Liver (tissue), 9 donors: ENCODE measurements around the gene FGF14. TPM values are rescaled to one million over a fixed set of nuclear protein-coding genes. Genes with fewer than 3 reads are reported as not detected.

Experiments
- DNase-seq: peaks from one replicate; pipeline ENCODE4 v3.0.0-alpha.2; 2017; ENCODE audit warnings: low spot score
- H3K27ac ChIP-seq, 2 donors: one replicate each; pipeline ENCODE4 v1.7.0; 2013; ENCODE audit warnings: inconsistent platforms in 2 of 2, low read length in 2 of 2, control low read depth in 1 of 2, low read depth in 1 of 2, mild to moderate bottlenecking in 1 of 2
- H3K27me3 ChIP-seq, 4 donors: one replicate each; pipeline versions ENCODE4 v1.6.1 to v1.7.0; 2013; ENCODE audit warnings: low read length in 3 of 4, inconsistent platforms in 1 of 4, mild to moderate bottlenecking in 1 of 4, moderate library complexity in 1 of 4; ENCODE audit not compliant: control insufficient read depth in 4 of 4, insufficient read depth in 4 of 4
- H3K36me3 ChIP-seq, 4 donors: one replicate each; pipeline versions ENCODE4 v1.6.1 to v1.7.0; 2013; ENCODE audit warnings: low read length in 3 of 4, mild to moderate bottlenecking in 3 of 4, low read depth in 1 of 4, moderate library complexity in 1 of 4; ENCODE audit not compliant: control insufficient read depth in 4 of 4, insufficient read depth in 3 of 4
- H3K4me1 ChIP-seq, 4 donors: one replicate each; pipeline versions ENCODE4 v1.6.1 to v1.7.0; 2013; ENCODE audit warnings: low read length in 3 of 4, mild to moderate bottlenecking in 3 of 4, moderate library complexity in 1 of 4; ENCODE audit not compliant: control insufficient read depth in 4 of 4, insufficient read depth in 4 of 4
- H3K4me3 ChIP-seq, 3 donors: one replicate each; pipeline versions ENCODE4 v1.6.1 to v1.7.0; 2013; ENCODE audit warnings: low read length in 3 of 3, control low read depth in 1 of 3, low read depth in 1 of 3, mild to moderate bottlenecking in 1 of 3
- H3K9ac ChIP-seq, 2 donors: one replicate each; pipeline ENCODE4 v1.7.0; 2013; ENCODE audit warnings: low read length in 2 of 2, mild to moderate bottlenecking in 2 of 2, moderate library complexity in 2 of 2, control low read depth in 1 of 2, low read depth in 1 of 2
- H3K9me3 ChIP-seq, 4 donors: one replicate each; pipeline versions ENCODE4 v1.6.1 to v1.7.0; 2013; ENCODE audit warnings: low read length in 3 of 4; ENCODE audit not compliant: control insufficient read depth in 4 of 4
- EGR1 ChIP-seq, 2 donors: IDR thresholded peaks; 2 replicates each; pipeline ENCODE4 v1.6.1; 2016 to 2018; ENCODE audit warnings: antibody characterized with exemption in 2 of 2, low read depth in 2 of 2
- FOXA1 ChIP-seq: IDR thresholded peaks from 2 replicates; pipeline ENCODE4 v1.6.1; 2016; ENCODE audit warnings: antibody characterized with exemption
- FOXA2 ChIP-seq: IDR thresholded peaks from 2 replicates; pipeline ENCODE4 v1.6.1; 2016; ENCODE audit warnings: antibody characterized with exemption
- GABPA ChIP-seq, 2 donors: IDR thresholded peaks in 1 of 2; conservative IDR thresholded peaks in 1 of 2; 2 replicates each; pipeline ENCODE4 v1.6.1; 2016; ENCODE audit warnings: antibody characterized with exemption in 2 of 2, mild to moderate bottlenecking in 1 of 2, moderate library complexity in 1 of 2
- HNF4G ChIP-seq: IDR thresholded peaks from 2 replicates; pipeline ENCODE4 v1.6.1; 2016; ENCODE audit warnings: antibody characterized with exemption
- NR2F2 ChIP-seq: IDR thresholded peaks from 2 replicates; pipeline ENCODE4 v1.6.1; 2016; ENCODE audit warnings: antibody characterized with exemption
- RAD21 ChIP-seq, 2 donors: IDR thresholded peaks; 2 replicates each; pipeline ENCODE4 v1.6.1; 2016; ENCODE audit warnings: antibody characterized with exemption in 2 of 2, mild to moderate bottlenecking in 2 of 2
- REST ChIP-seq: IDR thresholded peaks from 2 replicates; pipeline ENCODE4 v1.6.1; 2016; ENCODE audit warnings: antibody characterized with exemption, mild to moderate bottlenecking
- RXRA ChIP-seq, 2 donors: IDR thresholded peaks; 2 replicates each; pipeline ENCODE4 v1.6.1; 2017 to 2018; ENCODE audit warnings: antibody characterized with exemption in 2 of 2, mild to moderate bottlenecking in 1 of 2
- SP1 ChIP-seq: IDR thresholded peaks from 2 replicates; pipeline ENCODE4 v1.6.1; 2018; ENCODE audit warnings: antibody characterized with exemption, mild to moderate bottlenecking
- YY1 ChIP-seq: IDR thresholded peaks from 2 replicates; pipeline ENCODE4 v1.6.1; 2016; ENCODE audit warnings: antibody characterized with exemption, mild to moderate bottlenecking
- ZBTB33 ChIP-seq: IDR thresholded peaks from 2 replicates; pipeline ENCODE4 v1.6.1; 2016; ENCODE audit warnings: antibody characterized with exemption
- WGBS: extraction: QIAGEN DNeasy Blood & Tissue Kit; methylation state at CpG from one replicate; pipeline ENCODE4 v1.1.7; 2013; 5-methylcytosine and 5-hydroxymethylcytosine counted together
- polyA plus RNA-seq, 2 donors: library from polyadenylated mRNA; stranded (reverse) in 1 of 2; unstranded in 1 of 2; fragments of 200-250 nt in 1 of 2; fragments of >200 nt in 1 of 2; fragmentation: Nextera tagmentation in 1 of 2; extraction: Ambion mirVana in 1 of 2; gene quantifications; one replicate each; pipeline versions ENCODE4 v1.2.1 to v1.2.3, GENCODE V29; 2013 to 2015
- total RNA-seq, 2 donors: library from RNA; depleted of rRNA; stranded (reverse); fragments of >200 nt; gene quantifications; one replicate each; pipeline ENCODE4 v1.2.3, GENCODE V29; 2014
- donor health status: healthy.
- donor health status: healthy.
- donor health status: healthy.
- donor health status: healthy.
- donor health status: healthy.

The FGF14 gene
- total and polyA plus RNA-seq, 4 donors: 0.05 to 3.3 (median 1.0) TPM

GRCh38 chr13:102033857-102034331, 368.0 kb downstream of the FGF14 start:
- 75% methylated on average over 5 of the region's 5 CpGs for WGBS
- DNase-seq: no peak

DNA sequence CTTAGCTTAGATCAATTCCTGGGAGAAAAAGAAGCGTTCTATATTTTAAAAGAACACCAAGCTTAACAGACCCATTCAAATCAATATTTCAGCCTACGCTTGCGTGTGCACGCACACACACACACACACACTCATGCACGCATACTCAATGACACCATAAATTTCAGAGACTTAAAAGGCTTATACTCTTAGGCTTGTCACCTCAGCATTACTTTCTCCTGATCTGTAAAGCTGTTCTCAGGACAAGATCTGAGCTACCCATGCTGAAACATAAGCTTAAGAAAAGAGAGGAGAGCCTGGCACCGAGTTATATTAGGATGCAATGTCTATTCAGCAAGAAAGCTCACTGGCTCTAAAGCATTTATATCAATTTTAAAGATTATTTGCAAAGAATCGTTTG, 368.5 kb downstream of the FGF14 start:
- Histone ChIP-seq H3K4me3 (no peak overlapping the region), H3K27me3 (no peaks in the 10 kb centered on the region), H3K4me1 (no peaks in the 10 kb centered on the region), H3K27ac (no peak overlapping the region), H3K9ac (no peak overlapping the region), H3K9me3 (no peaks in the 10 kb centered on the region), H3K36me3 (no peaks in the 10 kb centered on the region)
- TF ChIP-seq YY1: no peak
- DNase-seq: no peak
- WGBS: 80% methylated on average over 7 of the region's 7 CpGs

More at GRCh38 chr13:102033857-102034331, 368.0 kb downstream of the FGF14 start:
- Histone ChIP-seq H3K4me1 (no peaks in the 10 kb centered on the region), H3K9me3 (no peaks in the 10 kb centered on the region), H3K36me3 (no peaks in the 10 kb centered on the region), H3K27ac (no peak overlapping the region), H3K4me3 (no peak overlapping the region), H3K27me3 (no peaks in the 10 kb centered on the region), H3K9ac (no peak overlapping the region)
- TF ChIP-seq HNF4G (no peak), FOXA2 (no peak)

DNA sequence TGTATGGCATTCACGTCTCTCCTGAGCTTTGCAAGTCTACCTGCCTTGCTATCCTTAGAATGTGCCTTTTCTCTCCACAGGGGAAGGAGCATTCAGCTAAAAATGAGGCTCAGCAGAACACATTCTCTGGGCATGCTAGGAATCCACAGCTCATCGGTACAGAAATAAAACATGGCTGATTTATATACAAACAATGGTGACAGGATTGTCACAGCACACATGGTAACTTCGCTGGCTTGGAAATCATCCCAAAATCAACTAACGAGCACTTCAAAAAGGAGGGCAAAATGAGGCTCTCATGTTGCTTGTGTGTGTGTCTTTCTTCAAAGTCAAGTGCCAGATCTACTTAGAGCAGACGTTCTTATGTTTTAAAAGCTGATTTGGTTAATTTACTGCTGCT, 373.0 kb downstream of the FGF14 start:
- H3K9me3 ChIP-seq: no peaks in the 10 kb centered on the region
- no peak overlapping the region for H3K4me3 ChIP-seq
- H3K9ac ChIP-seq: no peak overlapping the region
- no peaks in the 10 kb centered on the region for H3K36me3 ChIP-seq
- DNase-seq: no peak
- WGBS: 61% methylated on average over 5 of the region's 5 CpGs
- TF ChIP-seq HNF4G (no peak), NR2F2 (no peak)
- no peaks in the 10 kb centered on the region for H3K4me1 ChIP-seq
- no peak overlapping the region for H3K27ac ChIP-seq
- no peaks in the 10 kb centered on the region for H3K27me3 ChIP-seq

GRCh38 chr13:102028206-102028605, 373.6 kb downstream of the FGF14 start:
- Histone ChIP-seq H3K4me3 (no peak overlapping the region), H3K9me3 (no peaks in the 10 kb centered on the region), H3K9ac (no peak overlapping the region), H3K36me3 (no peaks in the 10 kb centered on the region), H3K4me1 (no peaks in the 10 kb centered on the region), H3K27ac (no peak overlapping the region), H3K27me3 (no peaks in the 10 kb centered on the region)
- no peak for DNase-seq
- WGBS: 60% methylated on average over 4 of the region's 4 CpGs
- no peak for TF ChIP-seq ZBTB33
- TF ChIP-seq FOXA2: no peak
- TF ChIP-seq GABPA (IDR thresholded peaks at IDR 0.05 in 1 of 2, conservative IDR thresholded peaks at IDR 0.05 in 1 of 2): no peak
- no peak for TF ChIP-seq FOXA1
- TF ChIP-seq RAD21 (IDR thresholded peaks at IDR 0.05): no peak
- TF ChIP-seq RXRA (IDR thresholded peaks at IDR 0.05): no peak
- TF ChIP-seq SP1: no peak
- TF ChIP-seq HNF4G: no peak
- TF ChIP-seq YY1: no peak
- no peak for TF ChIP-seq REST
- no peak for TF ChIP-seq EGR1 (IDR thresholded peaks at IDR 0.05; ENCODE audit: low read depth in 2 of 2)
